PC-3 (cell line): ENCODE data around the gene HTR2C.

Experiments used
- EZH2 ChIP-seq: fragments of 300-600 bp; sonication (generic); IDR thresholded peaks from one replicate; pipeline ENCODE4 v1.6.1; 2017; ENCODE audit warnings: antibody characterized with exemption, mild to moderate bottlenecking, low read length; ENCODE audit not compliant: unreplicated experiment
- EZH2phosphoT487 ChIP-seq: fragments of 300-600 bp; sonication (generic); IDR thresholded peaks from 2 replicates; pipeline ENCODE4 v1.6.1; 2018; ENCODE audit warnings: mild to moderate bottlenecking, antibody characterized with exemption, low read length, borderline replicate concordance
- TF ChIP-seq, protein P1 (sequence below): fragments of 300-600 bp; sonication (generic); conservative IDR thresholded peaks from 2 replicates; pipeline ENCODE4 v1.5.1; 2017; ENCODE audit warnings: antibody characterized with exemption, low read depth, mild to moderate bottlenecking, low read length

DNA sequence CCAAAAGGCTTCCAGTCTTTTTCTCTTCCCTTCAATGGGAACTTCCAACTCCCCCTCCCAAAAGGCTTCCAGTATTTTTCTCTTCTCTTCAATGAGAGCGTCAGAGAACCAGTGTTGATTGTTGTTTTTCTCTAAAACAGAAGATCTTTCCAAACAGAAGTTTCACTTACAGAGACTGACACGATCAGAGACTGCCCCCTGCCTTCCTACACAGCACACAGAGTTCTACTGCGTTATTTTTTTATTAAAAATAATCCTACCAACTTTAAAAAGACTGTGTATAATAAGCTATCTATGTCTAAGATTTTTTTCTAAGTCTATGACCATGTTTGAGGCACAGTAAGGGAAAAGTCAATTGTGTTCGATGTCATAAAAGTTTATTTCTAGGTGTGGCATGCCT lies 3.5 kb upstream of the HTR2C start:
- TF ChIP-seq, protein P1, sequence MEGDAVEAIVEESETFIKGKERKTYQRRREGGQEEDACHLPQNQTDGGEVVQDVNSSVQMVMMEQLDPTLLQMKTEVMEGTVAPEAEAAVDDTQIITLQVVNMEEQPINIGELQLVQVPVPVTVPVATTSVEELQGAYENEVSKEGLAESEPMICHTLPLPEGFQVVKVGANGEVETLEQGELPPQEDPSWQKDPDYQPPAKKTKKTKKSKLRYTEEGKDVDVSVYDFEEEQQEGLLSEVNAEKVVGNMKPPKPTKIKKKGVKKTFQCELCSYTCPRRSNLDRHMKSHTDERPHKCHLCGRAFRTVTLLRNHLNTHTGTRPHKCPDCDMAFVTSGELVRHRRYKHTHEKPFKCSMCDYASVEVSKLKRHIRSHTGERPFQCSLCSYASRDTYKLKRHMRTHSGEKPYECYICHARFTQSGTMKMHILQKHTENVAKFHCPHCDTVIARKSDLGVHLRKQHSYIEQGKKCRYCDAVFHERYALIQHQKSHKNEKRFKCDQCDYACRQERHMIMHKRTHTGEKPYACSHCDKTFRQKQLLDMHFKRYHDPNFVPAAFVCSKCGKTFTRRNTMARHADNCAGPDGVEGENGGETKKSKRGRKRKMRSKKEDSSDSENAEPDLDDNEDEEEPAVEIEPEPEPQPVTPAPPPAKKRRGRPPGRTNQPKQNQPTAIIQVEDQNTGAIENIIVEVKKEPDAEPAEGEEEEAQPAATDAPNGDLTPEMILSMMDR = peak; percentile 51
- no peak for TF ChIP-seq EZH2phosphoT487
- no peak for TF ChIP-seq EZH2
